CD4-positive, alpha-beta memory T cell (primary cell): ENCODE data around the gene TAS1R2. TPM values are rescaled to one million over a fixed set of nuclear protein-coding genes. Genes with fewer than 3 reads are reported as not detected.

Experiments
- CTCF ChIA-PET: fragments of 350-600 bp; sonication (Branson Sonifier 250); formaldehyde crosslinking; loops from one replicate; lab custom pipeline; 2021; ENCODE audit warnings: inconsistent platforms; ENCODE audit not compliant: partially characterized antibody; lab: Charles Lee
- POLR2A ChIA-PET: fragments of 350-600 bp; sonication (Branson Sonifier 250); formaldehyde crosslinking; loops from one replicate; lab custom pipeline; 2021; ENCODE audit not compliant: partially characterized antibody; lab: Charles Lee
- DNase-seq, 5 donors: peaks; one replicate each; pipeline versions ENCODE4 v3.0.0 to v3.0.0-alpha.2; 2020 to 2022; ENCODE audit warnings: mixed read lengths in 1 of 5
- H3K27ac ChIP-seq: one replicate; pipeline ENCODE4 v1.7.0; 2013; ENCODE audit warnings: low read depth, low read length
- H3K27me3 ChIP-seq: 2 replicates; pipeline ENCODE4 v1.7.0; 2013; ENCODE audit warnings: mild to moderate bottlenecking, low read length, moderate library complexity; ENCODE audit not compliant: insufficient read depth
- H3K36me3 ChIP-seq: 2 replicates; pipeline ENCODE4 v1.7.0; 2013; ENCODE audit warnings: mild to moderate bottlenecking, low read length, moderate library complexity; ENCODE audit not compliant: insufficient read depth
- H3K4me1 ChIP-seq: 2 replicates; pipeline ENCODE4 v1.7.0; 2013; ENCODE audit warnings: mild to moderate bottlenecking, low read length, moderate library complexity; ENCODE audit not compliant: insufficient read depth
- H3K4me3 ChIP-seq, 2 donors: one replicate each; pipeline ENCODE4 v1.7.0; 2013; ENCODE audit warnings: low read length in 2 of 2, mild to moderate bottlenecking in 1 of 2
- H3K9me3 ChIP-seq, 2 donors: one replicate each; pipeline ENCODE4 v1.7.0; 2013; ENCODE audit warnings: low read length in 2 of 2, control low read depth in 1 of 2; ENCODE audit not compliant: control insufficient read depth in 1 of 2
- H3K27ac Mint-ChIP-seq, 7 donors: one replicate each; pipeline ENCODE4 v1.8.0; 2020 to 2021; ENCODE audit warnings: mixed read lengths in 7 of 7, mild to moderate bottlenecking in 6 of 7, inconsistent platforms in 3 of 7, moderate library complexity in 3 of 7
- H3K27me3 Mint-ChIP-seq, 2 donors: one replicate each; pipeline ENCODE4 v1.8.0; 2020 to 2021; ENCODE audit warnings: mixed read lengths in 2 of 2
- H3K36me3 Mint-ChIP-seq, 2 donors: one replicate each; pipeline ENCODE4 v1.8.0; 2020 to 2021; ENCODE audit warnings: mixed read lengths in 2 of 2, inconsistent platforms in 1 of 2, mild to moderate bottlenecking in 1 of 2
- H3K4me1 Mint-ChIP-seq, 4 donors: one replicate each; pipeline ENCODE4 v1.8.0; 2020 to 2021; ENCODE audit warnings: mixed read lengths in 4 of 4, mild to moderate bottlenecking in 1 of 4
- H3K4me3 Mint-ChIP-seq, 8 donors: one replicate each; pipeline ENCODE4 v1.8.0; 2020 to 2021; ENCODE audit warnings: mixed read lengths in 8 of 8, mild to moderate bottlenecking in 7 of 8, moderate library complexity in 6 of 8, inconsistent platforms in 3 of 8
- H3K9me3 Mint-ChIP-seq, 8 donors: one replicate each; pipeline ENCODE4 v1.8.0; 2020 to 2021; ENCODE audit warnings: mixed read lengths in 8 of 8, mild to moderate bottlenecking in 5 of 8, inconsistent platforms in 3 of 8, moderate library complexity in 1 of 8
- intact Hi-C: fragments of 100-400 bp; cut with micrococcal nuclease; formaldehyde crosslinking; loops from one replicate; pipeline ENCODE4 v1.15.1; 2023
- polyA plus RNA-seq, 2 donors: library from polyadenylated mRNA; unstranded; fragments of 300-500 nt; fragmentation: Illumina TruSeq; gene quantifications; one replicate each; pipeline ENCODE4 v1.2.3, GENCODE V29; 2021
- total RNA-seq, 2 experiments: library from RNA; stranded (reverse); gene quantifications; one replicate each; pipeline ENCODE4 v1.2.3, GENCODE V29; 2021

Gene TAS1R2
- total and polyA plus RNA-seq, 4 experiments from 2014 or later = not detected

- Histone ChIP-seq H3K27me3 (no peaks in the 10 kb centered on the region), H3K27ac (no peak overlapping the region), H3K36me3 (no peaks in the 10 kb centered on the region), H3K9me3 (no peaks in the 10 kb centered on the region), H3K4me1 (no peaks in the 10 kb centered on the region), H3K4me3 (no peak overlapping the region)
- ChIA-PET POLR2A (no interaction called here), CTCF (no interaction called here)
- Mint-ChIP-seq H3K36me3 (peaks cover 0 to 3% of the 10 kb centered on the region in 2 donors), H3K4me1 (no peaks in the 10 kb centered on the region), H3K27me3 (peaks cover 8 to 14% of the 10 kb centered on the region in 2 donors), H3K27ac (no peak overlapping the region), H3K9me3 (peaks cover 0 to 22% (median 5%) of the 10 kb centered on the region in 8 donors), H3K4me3 (no peak overlapping the region)
- intact Hi-C loops = no loop called here
- DNase-seq = no peak
These were observed 31.2 kb downstream of the TAS1R2 start for GRCh38 chr1:18828224-18828623.

DNA sequence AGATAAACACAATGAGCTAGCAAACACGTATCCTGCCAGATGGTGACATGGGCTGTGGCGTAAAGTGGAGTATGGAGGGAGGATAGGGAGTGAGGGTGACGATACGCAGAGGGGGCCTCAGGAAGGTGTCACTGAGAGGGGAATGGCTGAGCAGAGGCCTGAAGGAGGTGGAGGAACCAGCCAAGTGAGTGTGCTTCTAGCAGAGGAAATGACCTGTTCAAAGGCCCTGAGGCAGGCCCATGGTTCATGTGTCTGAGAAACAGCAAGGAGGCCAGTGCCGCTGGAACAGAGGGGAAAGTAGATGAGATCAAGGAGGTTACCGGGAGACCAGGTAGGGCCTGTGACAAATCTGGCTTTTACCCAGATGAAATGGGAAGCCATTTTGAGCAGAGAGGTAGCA, 36.0 kb downstream of the TAS1R2 start:
- DNase-seq = no peak
- ChIA-PET CTCF (interaction anchor here (0.6 to 2.9 kb wide), 2 partner anchors 226 to 1690 kb away, joined by 3 to 9 read pairs; no protein-coding TSS in a partner anchor), POLR2A (no interaction called here)
- Histone ChIP-seq H3K36me3 (no peaks in the 10 kb centered on the region), H3K27ac (no peak overlapping the region), H3K27me3 (peaks cover 6% of the 10 kb centered on the region), H3K4me1 (no peaks in the 10 kb centered on the region), H3K4me3 (no peak overlapping the region), H3K9me3 (no peaks in the 10 kb centered on the region)
- H3K4me1 Mint-ChIP-seq = no peaks in the 10 kb centered on the region
- no peak overlapping the region for H3K27ac Mint-ChIP-seq
- peaks cover 17 to 32% of the 10 kb centered on the region in 2 donors for H3K27me3 Mint-ChIP-seq
- peaks cover 0 to 10% (median 0%) of the 10 kb centered on the region in 8 donors for H3K9me3 Mint-ChIP-seq
- H3K36me3 Mint-ChIP-seq = peaks cover 2 to 3% of the 10 kb centered on the region in 2 donors
- intact Hi-C loops = no loop called here
- no peak overlapping the region for H3K4me3 Mint-ChIP-seq

GRCh38 chr1:18820791-18821641, 38.4 kb downstream of the TAS1R2 start:
- H3K4me3 ChIP-seq = no peak overlapping the region
- no peak overlapping the region for H3K27ac ChIP-seq
- CTCF ChIA-PET = interaction anchor here (0.5 to 2.9 kb wide), 4 partner anchors 9 to 1291 kb away, joined by 3 to 9 read pairs (median 3); no protein-coding TSS in a partner anchor
- Mint-ChIP-seq H3K4me1 (no peaks in the 10 kb centered on the region), H3K4me3 (no peak overlapping the region), H3K27ac (no peak overlapping the region), H3K9me3 (peaks cover 0 to 3% (median 0%) of the 10 kb centered on the region in 8 donors), H3K27me3 (peaks cover 23 to 40% of the 10 kb centered on the region in 2 donors), H3K36me3 (peaks cover 2 to 3% of the 10 kb centered on the region in 2 donors)
- H3K9me3 ChIP-seq = no peaks in the 10 kb centered on the region
- peaks cover 6% of the 10 kb centered on the region for H3K27me3 ChIP-seq
- POLR2A ChIA-PET = no interaction called here
- no peaks in the 10 kb centered on the region for H3K4me1 ChIP-seq
- intact Hi-C loops = no loop called here
- DNase-seq = peak in 4 of 5 donors; percentile 10 to 34 (median 22)
- H3K36me3 ChIP-seq = no peaks in the 10 kb centered on the region

GRCh38 chr1:18819986-18820790, 39.3 kb downstream of the TAS1R2 start:
- H3K36me3 Mint-ChIP-seq = peaks cover 0 to 2% of the 10 kb centered on the region in 2 donors
- H3K4me3 ChIP-seq = no peak overlapping the region
- DNase-seq = no peak
- CTCF ChIA-PET = interaction anchor here (0.9 to 2.9 kb wide), 3 partner anchors 10 to 223 kb away, joined by 3 to 9 read pairs (median 4); no protein-coding TSS in a partner anchor
- no peaks in the 10 kb centered on the region for H3K4me1 ChIP-seq
- H3K27me3 ChIP-seq = peaks cover 6% of the 10 kb centered on the region
- POLR2A ChIA-PET = no interaction called here
- H3K9me3 ChIP-seq = no peaks in the 10 kb centered on the region
- peaks cover 21 to 40% of the 10 kb centered on the region in 2 donors for H3K27me3 Mint-ChIP-seq
- H3K4me3 Mint-ChIP-seq = no peak overlapping the region
- peaks cover 0 to 3% (median 0%) of the 10 kb centered on the region in 8 donors for H3K9me3 Mint-ChIP-seq
- H3K27ac ChIP-seq = no peak overlapping the region
- no peaks in the 10 kb centered on the region for H3K4me1 Mint-ChIP-seq
- H3K27ac Mint-ChIP-seq = no peak overlapping the region
- intact Hi-C loops = no loop called here
- no peaks in the 10 kb centered on the region for H3K36me3 ChIP-seq

- no peaks in the 10 kb centered on the region for H3K4me1 ChIP-seq
- Mint-ChIP-seq H3K27ac (no peak overlapping the region), H3K4me3 (no peak overlapping the region), H3K4me1 (no peaks in the 10 kb centered on the region), H3K36me3 (peaks cover 0 to 2% of the 10 kb centered on the region in 2 donors), H3K9me3 (peaks cover 0 to 3% (median 0%) of the 10 kb centered on the region in 8 donors), H3K27me3 (peaks cover 19 to 43% of the 10 kb centered on the region in 2 donors)
- intact Hi-C loops = no loop called here
- H3K27me3 ChIP-seq = peaks cover 6% of the 10 kb centered on the region
- no peaks in the 10 kb centered on the region for H3K36me3 ChIP-seq
- no peak for DNase-seq
- H3K27ac ChIP-seq = no peak overlapping the region
- ChIA-PET POLR2A (no interaction called here), CTCF (interaction anchor here (1.0 to 2.2 kb wide), 2 partner anchors 219 to 222 kb away, joined by 4 read pairs; no protein-coding TSS in a partner anchor)
- no peaks in the 10 kb centered on the region for H3K9me3 ChIP-seq
- H3K4me3 ChIP-seq = no peak overlapping the region
These were observed 40.3 kb downstream of the TAS1R2 start for GRCh38 chr1:18819203-18819602.

DNA sequence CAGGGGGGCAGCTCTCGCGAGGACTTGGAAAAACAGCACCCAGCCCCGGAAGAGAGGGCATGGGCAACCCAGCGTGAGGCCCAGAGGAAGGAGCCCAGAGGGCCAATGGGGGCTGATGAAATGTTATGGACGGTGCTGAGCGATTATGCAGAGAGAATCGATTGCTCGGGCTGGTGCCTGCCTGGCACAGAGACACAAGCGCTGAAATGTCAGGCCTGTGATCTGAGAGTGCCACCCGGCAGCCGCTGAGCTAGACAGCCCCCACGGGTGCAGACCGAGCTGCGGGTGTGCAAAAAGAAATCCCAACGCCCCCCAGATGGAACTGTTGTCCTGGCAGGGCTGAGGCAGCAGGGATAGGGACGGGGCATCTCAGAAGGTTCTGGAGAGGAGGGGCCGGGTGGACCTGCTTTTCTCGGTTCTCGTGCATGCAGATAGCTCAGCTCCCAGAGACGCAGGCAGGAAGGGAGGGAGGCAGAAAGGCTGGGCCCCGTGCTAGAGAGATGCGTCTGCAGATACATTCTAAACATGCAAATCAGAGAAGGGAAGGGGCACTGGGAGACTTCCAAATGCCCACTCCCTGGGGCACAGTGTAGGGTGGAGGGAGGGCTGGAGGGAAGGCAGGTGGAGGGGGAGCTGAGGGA, 41.5 kb downstream of the TAS1R2 start:
- Mint-ChIP-seq H3K27ac (no peak overlapping the region), H3K36me3 (peaks cover 0 to 2% of the 10 kb centered on the region in 2 donors), H3K4me1 (no peaks in the 10 kb centered on the region), H3K4me3 (no peak overlapping the region), H3K27me3 (peaks cover 17 to 43% of the 10 kb centered on the region in 2 donors), H3K9me3 (peaks cover 0 to 3% (median 0%) of the 10 kb centered on the region in 8 donors)
- intact Hi-C loops = no loop called here
- H3K36me3 ChIP-seq = no peaks in the 10 kb centered on the region
- H3K9me3 ChIP-seq = no peaks in the 10 kb centered on the region
- no peak overlapping the region for H3K4me3 ChIP-seq
- ChIA-PET POLR2A (no interaction called here), CTCF (interaction anchor here (2.2 kb wide), 1 partner anchor 221 kb away, joined by 4 read pairs; no protein-coding TSS in a partner anchor)
- peaks cover 6% of the 10 kb centered on the region for H3K27me3 ChIP-seq
- no peaks in the 10 kb centered on the region for H3K4me1 ChIP-seq
- no peak overlapping the region for H3K27ac ChIP-seq
- no peak for DNase-seq
